ENCODE measurements around the gene PINLYP. TPM values are rescaled to one million over a fixed set of nuclear protein-coding genes. Genes with fewer than 3 reads are reported as not detected.

Gene PINLYP
- total and polyA plus RNA-seq, 8 donors: 0.51 to 7.2 (median 0.85) TPM

DNA sequence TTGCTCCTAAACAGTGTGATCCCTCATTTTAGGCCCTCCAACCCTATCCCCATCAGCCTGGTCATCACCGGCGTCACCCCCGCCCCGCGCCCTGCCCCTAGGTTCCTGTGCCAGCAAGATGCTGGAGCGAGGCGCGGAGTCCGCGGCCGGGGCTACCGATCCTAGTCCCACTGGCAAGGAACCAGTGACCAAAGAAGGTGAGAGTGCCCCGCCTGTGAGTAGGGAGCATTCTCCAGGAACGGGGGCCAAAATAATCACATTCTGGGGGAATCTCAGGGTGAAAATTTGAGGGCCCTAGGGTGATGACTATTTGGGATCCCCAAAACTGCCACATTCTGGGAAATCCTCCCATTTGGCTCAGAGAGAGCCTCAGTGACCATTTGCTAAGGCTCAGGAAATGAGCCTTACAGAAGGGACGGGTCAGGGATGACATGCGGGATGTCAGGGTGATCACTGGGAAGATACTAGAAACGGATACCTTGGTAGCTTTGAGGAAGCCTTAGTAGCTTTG lies 41.2 kb upstream of the PINLYP start:
- FAIRE-seq: no peak
- Histone ChIP-seq H3K4me3 (peak overlapping the region in 2 of 4 donors; percentile 51 to 56), H3K9me3 (no peaks in the 10 kb centered on the region), H3K27ac (peak overlapping the region in 2 of 4 donors; percentile 79 to 86), H3K4me1 (peaks cover 0 to 7% (median 0%) of the 10 kb centered on the region in 3 donors), H3K36me3 (no peaks in the 10 kb centered on the region), H3K27me3 (no peaks in the 10 kb centered on the region)
- no peak for ATAC-seq
- no peak for TF ChIP-seq CTCF (IDR thresholded peaks at IDR 0.05)
- peak in 1 of 6 donors; percentile 79 for DNase-seq
- intact Hi-C loops (cut with DNase I): no loop called here
- WGBS, 2 donors: 18 to 25% methylated on average over 17 of the region's 17 CpGs

DNA sequence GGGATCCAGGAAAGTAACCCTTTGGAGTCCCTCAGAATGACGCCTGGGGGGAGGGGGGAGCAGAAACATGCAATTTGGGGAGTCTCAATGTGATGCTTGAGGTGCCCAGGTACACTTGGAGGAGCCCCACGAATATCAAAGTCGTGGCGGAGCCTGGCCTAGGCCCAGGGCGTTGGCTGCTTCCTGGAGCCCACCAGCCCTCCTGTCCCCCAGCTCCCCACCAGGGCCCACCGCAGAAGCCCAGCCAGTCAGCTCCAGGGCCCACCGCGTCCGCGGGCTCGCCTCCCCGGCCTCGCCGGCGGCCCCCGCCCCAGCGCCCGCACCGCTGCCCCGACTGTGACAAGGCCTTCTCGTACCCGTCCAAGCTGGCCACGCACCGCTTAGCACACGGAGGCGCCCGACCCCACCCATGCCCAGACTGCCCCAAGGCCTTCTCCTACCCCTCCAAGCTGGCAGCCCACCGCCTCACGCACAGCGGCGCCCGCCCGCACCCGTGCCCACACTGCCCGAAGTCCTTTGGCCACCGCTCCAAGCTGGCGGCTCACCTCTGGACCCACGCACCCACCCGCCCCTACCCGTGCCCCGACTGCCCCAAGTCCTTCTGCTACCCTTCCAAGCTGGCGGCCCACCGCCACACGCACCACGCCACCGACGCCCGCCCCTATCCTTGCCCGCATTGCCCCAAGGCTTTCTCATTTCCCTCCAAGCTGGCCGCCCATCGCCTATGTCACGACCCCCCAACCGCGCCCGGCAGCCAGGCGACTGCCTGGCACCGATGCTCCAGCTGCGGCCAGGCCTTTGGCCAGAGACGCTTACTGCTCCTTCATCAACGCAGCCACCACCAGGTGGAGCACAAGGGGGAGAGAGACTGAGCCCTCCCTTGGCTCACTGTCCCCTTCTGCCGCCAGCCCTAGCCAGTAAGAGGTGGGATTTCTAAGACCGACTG lies 40.5 kb upstream of the PINLYP start:
- ATAC-seq (no peak), DNase-seq (peak; percentile 60 to 85 (median 72)), FAIRE-seq (no peak)
- Histone ChIP-seq H3K27ac (peak overlapping the region in 1 of 4 donors; percentile 86), H3K27me3 (no peaks in the 10 kb centered on the region), H3K36me3 (no peaks in the 10 kb centered on the region), H3K4me3 (no peak overlapping the region), H3K9me3 (no peaks in the 10 kb centered on the region), H3K4me1 (peaks cover 0 to 7% (median 0%) of the 10 kb centered on the region in 3 donors)
- 48 to 60% methylated on average over 43 to 62 of the region's 62 CpGs for WGBS, 2 donors
- peak in 3 of 4 donors; percentile 14 to 44 (median 21) for TF ChIP-seq CTCF (IDR thresholded peaks at IDR 0.05)
- intact Hi-C loops (cut with DNase I): no loop called here

DNA sequence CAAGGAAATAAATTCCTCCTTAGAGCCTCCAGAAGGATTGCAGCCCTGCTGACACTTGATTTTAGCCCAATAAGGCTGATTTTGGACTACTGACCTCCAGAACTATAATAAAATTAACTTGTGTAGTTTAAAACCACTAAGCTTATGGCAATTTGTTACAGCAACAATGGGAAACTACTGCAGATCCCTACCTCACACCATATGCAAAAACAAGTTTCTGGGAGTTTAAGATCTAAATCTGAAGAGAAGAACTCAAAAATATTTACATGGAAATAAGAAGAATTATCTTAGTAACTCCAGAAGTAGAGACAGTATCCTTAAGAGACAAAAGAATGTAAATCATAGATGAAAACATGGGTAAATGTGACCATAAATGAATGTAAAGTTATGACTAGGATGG lies 36.7 kb upstream of the PINLYP start:
- Histone ChIP-seq H3K4me1 (peaks cover 0 to 4% (median 0%) of the 10 kb centered on the region in 3 donors), H3K36me3 (peaks cover 0 to 5% (median 0%) of the 10 kb centered on the region in 3 donors), H3K4me3 (no peak overlapping the region), H3K9me3 (no peaks in the 10 kb centered on the region), H3K27me3 (no peaks in the 10 kb centered on the region), H3K27ac (no peak overlapping the region)
- DNase-seq: no peak
- intact Hi-C loops (cut with DNase I): no loop called here
- no peak for ATAC-seq
- FAIRE-seq: no peak
- no peak for TF ChIP-seq CTCF (IDR thresholded peaks at IDR 0.05)

DNA sequence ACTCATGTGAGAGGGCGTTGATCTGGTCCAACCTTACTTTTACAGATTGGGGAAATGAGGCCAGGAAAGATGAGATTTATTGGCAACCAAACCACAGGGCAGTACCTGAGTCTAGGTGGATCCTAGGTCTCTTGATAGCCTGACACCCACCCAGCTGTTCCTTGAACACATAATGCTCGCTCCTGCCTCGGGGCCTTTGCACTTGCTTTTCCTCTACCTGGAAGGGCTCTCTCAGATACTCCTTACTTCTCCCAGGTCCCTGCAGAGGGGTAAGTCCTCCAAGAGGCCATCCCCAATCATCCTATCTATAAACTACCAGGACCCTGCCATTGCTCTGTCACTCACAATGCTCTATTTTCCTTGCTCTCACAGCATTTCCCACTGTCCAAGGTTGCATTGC lies 35.2 kb upstream of the PINLYP start:
- FAIRE-seq (no peak), ATAC-seq (no peak), DNase-seq (no peak)
- no peak overlapping the region for H3K4me3 ChIP-seq
- H3K36me3 ChIP-seq: peaks cover 0 to 11% (median 0%) of the 10 kb centered on the region in 3 donors
- H3K9me3 ChIP-seq: no peaks in the 10 kb centered on the region
- H3K27ac ChIP-seq: no peak overlapping the region
- intact Hi-C loops (cut with DNase I): loop anchor here in 1 of 3 donors (5.0 kb wide), 1 partner anchor 112 kb away; no protein-coding TSS in a partner anchor
- no peak for TF ChIP-seq CTCF (IDR thresholded peaks at IDR 0.05)
- H3K27me3 ChIP-seq: no peaks in the 10 kb centered on the region
- WGBS, 2 donors: 96 to 98% methylated on average over 3 of the region's 3 CpGs
- no peaks in the 10 kb centered on the region for H3K4me1 ChIP-seq
